ENCODE measurements around the gene LRMDA. TPM values are rescaled to one million over a fixed set of nuclear protein-coding genes. Genes with fewer than 3 reads are reported as not detected.
A peak's percentile ranks its signal among the peaks of the same experiment; 100 is the strongest.

The LRMDA gene
- total RNA-seq, 1 donor from 2014 or later: 5.2 TPM

- H3K79me2 ChIP-seq (ENCODE audit: low read depth): no peaks in the 10 kb centered on the region
- H4K20me1 ChIP-seq (ENCODE audit: low read depth): no peaks in the 10 kb centered on the region
- no peaks in the 10 kb centered on the region for H3F3A ChIP-seq (ENCODE audit: low read depth)
- Mint-ChIP-seq H3K4me1 (peaks cover 24% of the 10 kb centered on the region), H3K4me3 (no peak overlapping the region), H3K36me3 (no peaks in the 10 kb centered on the region), H3K27ac (no peak overlapping the region), H3K27me3 (ENCODE audit: insufficient read depth, low read depth) (peaks cover 7% of the 10 kb centered on the region), H3K9me3 (no peaks in the 10 kb centered on the region)
- H3K4me1 ChIP-seq: peaks cover 28% of the 10 kb centered on the region
- H3K4me2 ChIP-seq: no peak overlapping the region
- H3K9me3 ChIP-seq (ENCODE audit: low read depth): no peaks in the 10 kb centered on the region
- DNase-seq (ENCODE audit: low spot score): no peak
- H3K4me3 ChIP-seq: no peak overlapping the region
- no peak overlapping the region for H3K9ac ChIP-seq
- no peaks in the 10 kb centered on the region for H3K36me3 ChIP-seq
- TF ChIP-seq, protein P1, sequence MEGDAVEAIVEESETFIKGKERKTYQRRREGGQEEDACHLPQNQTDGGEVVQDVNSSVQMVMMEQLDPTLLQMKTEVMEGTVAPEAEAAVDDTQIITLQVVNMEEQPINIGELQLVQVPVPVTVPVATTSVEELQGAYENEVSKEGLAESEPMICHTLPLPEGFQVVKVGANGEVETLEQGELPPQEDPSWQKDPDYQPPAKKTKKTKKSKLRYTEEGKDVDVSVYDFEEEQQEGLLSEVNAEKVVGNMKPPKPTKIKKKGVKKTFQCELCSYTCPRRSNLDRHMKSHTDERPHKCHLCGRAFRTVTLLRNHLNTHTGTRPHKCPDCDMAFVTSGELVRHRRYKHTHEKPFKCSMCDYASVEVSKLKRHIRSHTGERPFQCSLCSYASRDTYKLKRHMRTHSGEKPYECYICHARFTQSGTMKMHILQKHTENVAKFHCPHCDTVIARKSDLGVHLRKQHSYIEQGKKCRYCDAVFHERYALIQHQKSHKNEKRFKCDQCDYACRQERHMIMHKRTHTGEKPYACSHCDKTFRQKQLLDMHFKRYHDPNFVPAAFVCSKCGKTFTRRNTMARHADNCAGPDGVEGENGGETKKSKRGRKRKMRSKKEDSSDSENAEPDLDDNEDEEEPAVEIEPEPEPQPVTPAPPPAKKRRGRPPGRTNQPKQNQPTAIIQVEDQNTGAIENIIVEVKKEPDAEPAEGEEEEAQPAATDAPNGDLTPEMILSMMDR (IDR thresholded peaks at IDR 0.05): no peak
- TF ChIP-seq EZH2phosphoT487 (IDR thresholded peaks at IDR 0.05) (no peak), EZH2 (IDR thresholded peaks at IDR 0.05) (no peak)
- H2AFZ ChIP-seq (replicated peaks): no peak overlapping the region
- H3K27ac ChIP-seq: no peak overlapping the region
- no peaks in the 10 kb centered on the region for H3K27me3 ChIP-seq
These were observed 178.8 kb downstream of the LRMDA start for GRCh38 chr10:75610183-75610582.

DNA sequence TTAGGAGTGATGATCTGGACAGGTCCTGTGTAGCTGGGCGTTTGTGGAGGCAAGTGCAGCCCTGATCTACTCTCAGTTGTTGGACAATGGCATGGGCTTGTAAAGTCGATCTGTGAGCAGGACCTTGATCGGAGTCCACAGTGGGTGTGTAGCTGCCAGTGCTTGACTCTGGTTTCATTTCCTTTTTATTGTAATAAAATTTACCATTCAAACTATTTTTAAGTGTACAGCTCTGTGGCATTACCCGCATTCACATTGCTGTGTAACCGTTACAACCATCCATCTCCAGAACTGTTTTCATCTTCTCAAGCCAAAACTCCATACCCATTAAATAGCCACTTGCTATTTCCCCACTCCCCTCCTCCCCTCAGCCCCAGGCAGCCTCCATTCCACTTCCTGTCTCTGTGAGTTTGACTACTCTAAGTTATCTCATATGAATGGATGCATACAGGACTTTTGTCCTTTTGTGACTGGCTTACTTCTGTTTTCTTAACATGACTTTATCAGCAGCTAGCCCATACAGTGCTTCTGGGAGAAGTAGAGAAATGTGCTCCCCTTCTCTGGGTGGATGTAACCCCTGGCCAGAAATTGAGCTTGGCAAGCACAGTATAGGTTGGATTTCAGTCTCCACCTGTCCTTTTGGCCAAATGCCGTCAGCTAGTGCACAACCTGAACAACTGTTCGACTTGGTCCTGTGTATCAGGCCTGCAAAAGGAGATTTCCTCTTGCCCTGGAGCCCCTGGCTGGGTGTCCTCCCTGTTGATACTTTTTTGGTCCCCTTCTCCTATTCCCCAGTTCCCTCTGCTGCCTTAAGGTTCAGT, 180.0 kb downstream of the LRMDA start:
- Histone ChIP-seq H2AFZ (replicated peaks) (peak overlapping the region; percentile 53), H3K27me3 (no peaks in the 10 kb centered on the region), H3K4me3 (no peak overlapping the region), H3K9me3 (ENCODE audit: low read depth) (no peaks in the 10 kb centered on the region), H4K20me1 (ENCODE audit: low read depth) (no peaks in the 10 kb centered on the region), H3K4me2 (peak overlapping the region; percentile 6), H3K79me2 (ENCODE audit: low read depth) (no peaks in the 10 kb centered on the region), H3K27ac (no peak overlapping the region), H3K9ac (no peak overlapping the region), H3K4me1 (peaks cover 28% of the 10 kb centered on the region), H3K36me3 (no peaks in the 10 kb centered on the region), H3F3A (ENCODE audit: low read depth) (no peaks in the 10 kb centered on the region)
- H3K4me1 Mint-ChIP-seq: peaks cover 24% of the 10 kb centered on the region
- DNase-seq (ENCODE audit: low spot score): no peak
- peaks cover 3% of the 10 kb centered on the region for H3K27me3 Mint-ChIP-seq (ENCODE audit: insufficient read depth, low read depth)
- H3K4me3 Mint-ChIP-seq: peak overlapping the region; percentile 22
- no peak for TF ChIP-seq EZH2phosphoT487 (IDR thresholded peaks at IDR 0.05)
- TF ChIP-seq, protein P1 (IDR thresholded peaks at IDR 0.05): no peak
- no peak for TF ChIP-seq EZH2 (IDR thresholded peaks at IDR 0.05)
- H3K36me3 Mint-ChIP-seq: no peaks in the 10 kb centered on the region
- no peaks in the 10 kb centered on the region for H3K9me3 Mint-ChIP-seq
- no peak overlapping the region for H3K27ac Mint-ChIP-seq

DNA sequence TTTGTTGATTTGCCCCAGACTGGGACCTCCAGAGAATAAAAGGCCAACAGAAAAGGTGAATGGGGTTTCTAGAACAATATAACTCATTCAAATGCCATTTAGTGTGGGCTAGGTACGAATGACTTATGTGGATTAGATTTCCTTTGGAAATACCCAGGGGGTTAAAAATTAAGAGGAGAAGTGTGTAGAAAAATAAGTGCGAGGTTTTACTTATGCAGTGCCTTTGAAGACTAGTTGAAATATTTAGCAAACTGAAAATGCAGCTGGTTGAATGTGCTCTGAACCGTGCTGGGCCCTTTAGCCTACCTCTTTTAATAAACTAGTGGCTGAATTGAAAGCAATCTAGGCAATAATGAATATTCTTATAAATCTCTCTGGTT, 180.6 kb downstream of the LRMDA start:
- H3K27ac Mint-ChIP-seq: no peak overlapping the region

More for the DNA sequence above, 180.6 kb downstream of the LRMDA start:
- H3K4me1 ChIP-seq: peaks cover 28% of the 10 kb centered on the region
- H3K4me2 ChIP-seq: peak overlapping the region; percentile 6
- no peaks in the 10 kb centered on the region for H3K79me2 ChIP-seq (ENCODE audit: low read depth)
- H4K20me1 ChIP-seq (ENCODE audit: low read depth): no peaks in the 10 kb centered on the region
- H2AFZ ChIP-seq (replicated peaks): peak overlapping the region; percentile 53
- DNase-seq (ENCODE audit: low spot score): no peak
- H3K36me3 Mint-ChIP-seq: no peaks in the 10 kb centered on the region
- H3K4me3 Mint-ChIP-seq: peak overlapping the region; percentile 22
- no peaks in the 10 kb centered on the region for H3F3A ChIP-seq (ENCODE audit: low read depth)
- H3K36me3 ChIP-seq: no peaks in the 10 kb centered on the region
- TF ChIP-seq, protein P1 (IDR thresholded peaks at IDR 0.05): no peak
- TF ChIP-seq EZH2 (IDR thresholded peaks at IDR 0.05): no peak
- TF ChIP-seq EZH2phosphoT487 (IDR thresholded peaks at IDR 0.05): no peak
- H3K9me3 ChIP-seq (ENCODE audit: low read depth): no peaks in the 10 kb centered on the region
- peaks cover 24% of the 10 kb centered on the region for H3K4me1 Mint-ChIP-seq
- H3K27ac ChIP-seq: no peak overlapping the region
- H3K9me3 Mint-ChIP-seq: no peaks in the 10 kb centered on the region
- no peak overlapping the region for H3K9ac ChIP-seq
- peaks cover 3% of the 10 kb centered on the region for H3K27me3 Mint-ChIP-seq (ENCODE audit: insufficient read depth, low read depth)
- no peak overlapping the region for H3K4me3 ChIP-seq
- H3K27me3 ChIP-seq: no peaks in the 10 kb centered on the region

Measured in neural progenitor cell (in vitro differentiated cells).